ENCODE measurements around the gene MYO3B.
"Not testable (repeated sequence)": the region's sequence is repeated elsewhere in the genome, so short reads cannot be mapped to it uniquely, and the experiment has no call there.

MYO3B gene

DNA sequence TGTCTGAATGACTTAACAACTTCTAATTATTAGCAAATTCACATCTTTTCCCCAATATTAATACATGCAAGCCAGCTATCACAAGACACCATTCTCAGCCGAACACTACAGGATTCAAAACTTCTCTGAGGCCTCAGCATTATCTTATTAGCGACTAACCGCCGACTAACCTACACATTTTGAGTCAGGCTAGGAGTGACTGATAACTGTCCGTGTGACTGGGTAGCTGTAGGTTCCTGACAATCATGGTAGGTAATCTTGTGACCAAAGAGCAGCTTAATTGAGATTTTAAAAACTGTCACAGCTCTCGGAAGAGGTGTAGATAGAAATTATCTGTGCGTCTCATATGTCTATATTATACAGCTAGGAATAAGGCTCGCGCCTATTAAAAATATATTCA is 493.1 kb downstream of the MYO3B start:
- H3K4me3 ChIP-seq: no peak overlapping the region
- H3K36me3 ChIP-seq (ENCODE audit: insufficient read depth, low read length): no peaks in the 10 kb centered on the region
- DNase-seq (ENCODE audit: low read depth, low spot score): no peak
- no peaks in the 10 kb centered on the region for H3K9me3 ChIP-seq (ENCODE audit: low read depth, low read length)
- no peak overlapping the region for H3K27ac ChIP-seq
- TF ChIP-seq POLR2AphosphoS5 (IDR thresholded peaks at IDR 0.05; ENCODE audit: borderline replicate concordance, low read depth, low read length) (no peak), FOXP2 (optimal IDR thresholded peaks at IDR 0.05; ENCODE audit: control extremely low read depth, extremely low read length, insufficient read depth) (no peak), EZH2 (IDR thresholded peaks at IDR 0.05) (no peak)
- no peak overlapping the region for H3K9ac ChIP-seq (ENCODE audit: insufficient read length)

- not testable (repeated sequence) for H3K36me3 ChIP-seq (ENCODE audit: insufficient read depth, low read length); H3K4me3 ChIP-seq; H3K27ac ChIP-seq; H3K9ac ChIP-seq (ENCODE audit: insufficient read length); H3K9me3 ChIP-seq (ENCODE audit: low read depth, low read length); DNase-seq (ENCODE audit: low read depth, low spot score)
Measured at GRCh38 chr2:170674282-170674681, 496.3 kb downstream of the MYO3B start.

DNA sequence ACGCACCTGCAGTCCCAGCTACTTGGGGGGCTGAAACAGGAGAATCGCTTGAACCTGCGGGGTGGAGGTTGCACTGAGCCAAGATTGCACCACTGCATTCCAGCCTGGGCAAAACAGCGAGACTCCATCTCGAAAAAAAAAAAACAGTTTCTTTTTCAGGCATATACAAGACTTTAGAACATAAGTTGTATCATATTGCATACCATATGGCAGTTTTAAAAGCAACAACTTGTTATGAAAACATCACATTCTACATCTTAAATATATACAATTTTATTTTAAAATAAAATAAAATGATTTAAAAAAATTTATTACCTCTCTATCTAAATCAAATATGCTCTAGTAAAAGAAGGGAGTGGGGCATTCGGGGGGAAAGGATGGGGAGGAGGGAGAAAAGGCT is 497.8 kb downstream of the MYO3B start:
- DNase-seq (ENCODE audit: low read depth, low spot score): no peak
- no peak for TF ChIP-seq POLR2AphosphoS5 (IDR thresholded peaks at IDR 0.05; ENCODE audit: borderline replicate concordance, low read depth, low read length)
- no peak for TF ChIP-seq FOXP2 (optimal IDR thresholded peaks at IDR 0.05; ENCODE audit: control extremely low read depth, extremely low read length, insufficient read depth)
- TF ChIP-seq EZH2 (IDR thresholded peaks at IDR 0.05): no peak
- no peaks in the 10 kb centered on the region for H3K9me3 ChIP-seq (ENCODE audit: low read depth, low read length)
- no peak overlapping the region for H3K4me3 ChIP-seq
- H3K9ac ChIP-seq (ENCODE audit: insufficient read length): no peak overlapping the region
- no peaks in the 10 kb centered on the region for H3K36me3 ChIP-seq (ENCODE audit: insufficient read depth, low read length)
- H3K27ac ChIP-seq: no peak overlapping the region

DNA sequence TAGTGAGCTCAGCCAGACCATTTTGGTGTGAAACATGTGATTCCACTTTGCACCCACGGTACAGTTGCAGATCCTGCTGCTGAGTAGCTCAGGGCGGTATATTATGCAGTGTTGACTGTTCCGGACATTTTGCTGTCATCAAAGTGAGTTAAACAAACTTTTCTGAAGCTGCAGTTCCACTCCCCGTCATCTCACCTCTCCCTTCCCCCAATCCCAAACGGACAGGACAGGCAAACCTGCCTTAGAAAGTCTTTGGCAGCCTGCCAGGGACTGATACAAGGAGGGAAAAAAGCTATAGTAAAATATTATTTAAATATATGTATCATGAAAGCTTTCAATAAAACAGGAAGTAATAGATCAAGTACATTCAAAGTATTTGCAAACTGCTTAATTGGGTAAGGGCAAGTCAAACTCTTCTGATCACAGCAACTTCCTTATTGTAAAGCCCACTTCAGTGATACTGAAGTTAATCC is 501.7 kb downstream of the MYO3B start:
- no peak overlapping the region for H3K4me3 ChIP-seq

DNA sequence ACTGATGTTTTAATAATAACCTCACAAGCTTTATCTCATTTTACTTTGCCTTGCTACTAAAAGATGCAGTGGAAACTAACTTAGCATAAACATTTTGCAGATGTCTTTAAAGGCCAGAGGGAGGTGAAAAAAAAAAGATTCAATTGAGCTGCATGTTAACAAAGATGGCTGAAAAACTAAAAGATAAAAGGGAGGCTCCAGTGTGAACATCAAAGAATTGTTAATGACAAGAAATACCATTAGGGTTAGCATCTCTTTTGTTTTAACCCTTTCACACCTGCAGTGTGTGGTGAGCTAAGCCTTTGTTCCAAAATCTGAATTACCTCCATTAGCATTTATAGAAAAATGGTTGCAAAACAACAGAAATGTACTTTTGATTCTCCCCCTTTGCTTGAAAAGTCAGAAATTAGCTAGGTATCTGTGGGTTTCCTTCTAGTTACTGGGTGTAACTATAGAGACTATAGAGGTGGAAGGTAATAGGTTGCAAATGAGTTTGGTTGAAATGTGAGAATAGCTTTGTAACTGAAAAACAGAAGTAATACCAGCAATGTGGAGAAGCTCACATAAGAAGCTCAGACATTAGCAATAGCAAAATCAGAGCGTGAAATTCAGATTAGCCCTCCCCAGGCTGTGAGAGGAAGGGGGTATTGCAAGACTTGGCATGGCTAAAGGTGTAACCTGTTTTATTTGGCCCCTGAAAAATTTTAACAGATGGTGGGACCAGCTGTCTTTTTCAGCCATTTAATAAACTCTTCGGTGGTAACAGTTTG is 502.4 kb downstream of the MYO3B start:
- H3K9me3 ChIP-seq (ENCODE audit: low read depth, low read length): no peaks in the 10 kb centered on the region
- no peak for TF ChIP-seq EZH2 (IDR thresholded peaks at IDR 0.05)
- no peak for TF ChIP-seq POLR2AphosphoS5 (IDR thresholded peaks at IDR 0.05; ENCODE audit: borderline replicate concordance, low read depth, low read length)
- no peak for TF ChIP-seq FOXP2 (optimal IDR thresholded peaks at IDR 0.05; ENCODE audit: control extremely low read depth, extremely low read length, insufficient read depth)
- no peak overlapping the region for H3K9ac ChIP-seq (ENCODE audit: insufficient read length)
- DNase-seq (ENCODE audit: low read depth, low spot score): no peak
- no peak overlapping the region for H3K4me3 ChIP-seq
- no peak overlapping the region for H3K27ac ChIP-seq
- no peaks in the 10 kb centered on the region for H3K36me3 ChIP-seq (ENCODE audit: insufficient read depth, low read length)

More for the DNA sequence above, 501.7 kb downstream of the MYO3B start:
- no peak for TF ChIP-seq FOXP2 (optimal IDR thresholded peaks at IDR 0.05; ENCODE audit: control extremely low read depth, extremely low read length, insufficient read depth)
- peak; percentile 21; the same call in 1 of the 2 replicates for TF ChIP-seq POLR2AphosphoS5 (IDR thresholded peaks at IDR 0.05; ENCODE audit: borderline replicate concordance, low read depth, low read length)
- TF ChIP-seq EZH2 (IDR thresholded peaks at IDR 0.05): no peak
- Histone ChIP-seq H3K9ac (ENCODE audit: insufficient read length) (no peak overlapping the region), H3K9me3 (ENCODE audit: low read depth, low read length) (no peaks in the 10 kb centered on the region), H3K36me3 (ENCODE audit: insufficient read depth, low read length) (no peaks in the 10 kb centered on the region), H3K27ac (no peak overlapping the region)
- peak; percentile 51 for DNase-seq (ENCODE audit: low read depth, low spot score)

- H3K36me3 ChIP-seq (ENCODE audit: insufficient read depth, low read length): no peaks in the 10 kb centered on the region
- no peak overlapping the region for H3K27ac ChIP-seq
- TF ChIP-seq EZH2 (IDR thresholded peaks at IDR 0.05) (no peak), FOXP2 (optimal IDR thresholded peaks at IDR 0.05; ENCODE audit: control extremely low read depth, extremely low read length, insufficient read depth) (no peak), POLR2AphosphoS5 (IDR thresholded peaks at IDR 0.05; ENCODE audit: borderline replicate concordance, low read depth, low read length) (no peak)
- no peak for DNase-seq (ENCODE audit: low read depth, low spot score)
- H3K4me3 ChIP-seq: no peak overlapping the region
- H3K9me3 ChIP-seq (ENCODE audit: low read depth, low read length): no peaks in the 10 kb centered on the region
- no peak overlapping the region for H3K9ac ChIP-seq (ENCODE audit: insufficient read length)
Measured at GRCh38 chr2:170681311-170681710, 503.4 kb downstream of the MYO3B start.

- no peak overlapping the region for H3K9ac ChIP-seq (ENCODE audit: insufficient read length)
- H3K4me3 ChIP-seq: no peak overlapping the region
- DNase-seq (ENCODE audit: low read depth, low spot score): no peak
- H3K36me3 ChIP-seq (ENCODE audit: insufficient read depth, low read length): no peaks in the 10 kb centered on the region
- TF ChIP-seq EZH2 (IDR thresholded peaks at IDR 0.05) (no peak), POLR2AphosphoS5 (IDR thresholded peaks at IDR 0.05; ENCODE audit: borderline replicate concordance, low read depth, low read length) (no peak), FOXP2 (optimal IDR thresholded peaks at IDR 0.05; ENCODE audit: control extremely low read depth, extremely low read length, insufficient read depth) (no peak)
- no peak overlapping the region for H3K27ac ChIP-seq
- H3K9me3 ChIP-seq (ENCODE audit: low read depth, low read length): no peaks in the 10 kb centered on the region
Measured at GRCh38 chr2:170685591-170685990, 507.6 kb downstream of the MYO3B start.

- DNase-seq (ENCODE audit: low read depth, low spot score): no peak
- H3K36me3 ChIP-seq (ENCODE audit: insufficient read depth, low read length): no peaks in the 10 kb centered on the region
- no peak overlapping the region for H3K4me3 ChIP-seq
- no peaks in the 10 kb centered on the region for H3K9me3 ChIP-seq (ENCODE audit: low read depth, low read length)
- TF ChIP-seq FOXP2 (optimal IDR thresholded peaks at IDR 0.05; ENCODE audit: control extremely low read depth, extremely low read length, insufficient read depth): no peak
- no peak for TF ChIP-seq EZH2 (IDR thresholded peaks at IDR 0.05)
- no peak for TF ChIP-seq POLR2AphosphoS5 (IDR thresholded peaks at IDR 0.05; ENCODE audit: borderline replicate concordance, low read depth, low read length)
- no peak overlapping the region for H3K27ac ChIP-seq
- no peak overlapping the region for H3K9ac ChIP-seq (ENCODE audit: insufficient read length)
Measured at GRCh38 chr2:170689481-170689880, 511.5 kb downstream of the MYO3B start.

- DNase-seq (ENCODE audit: low read depth, low spot score): no peak
- Histone ChIP-seq H3K27ac (no peak overlapping the region), H3K4me3 (no peak overlapping the region), H3K36me3 (ENCODE audit: insufficient read depth, low read length) (no peaks in the 10 kb centered on the region), H3K9ac (ENCODE audit: insufficient read length) (no peak overlapping the region), H3K9me3 (ENCODE audit: low read depth, low read length) (no peaks in the 10 kb centered on the region)
- TF ChIP-seq POLR2AphosphoS5 (IDR thresholded peaks at IDR 0.05; ENCODE audit: borderline replicate concordance, low read depth, low read length) (no peak), FOXP2 (optimal IDR thresholded peaks at IDR 0.05; ENCODE audit: control extremely low read depth, extremely low read length, insufficient read depth) (no peak), EZH2 (IDR thresholded peaks at IDR 0.05) (no peak)
Measured at GRCh38 chr2:170690640-170691039, 512.7 kb downstream of the MYO3B start.
